Prostate gland (tissue), 2 donors: ENCODE data around the gene EMCN.

ENCODE experiments used
- CTCF ChIP-seq, 4 experiments: fragments of 200-600 bp in 2 of 4; fragments of 450-650 bp in 2 of 4; sonication (generic) in 2 of 4; IDR thresholded peaks; 1 replicate in 3 of 4; 2 replicates in 1 of 4; pipeline ENCODE4 v1.5.1; 2016 to 2019; ENCODE audit warnings: antibody characterized with exemption in 4 of 4, mild to moderate bottlenecking in 2 of 4, moderate library complexity in 2 of 4
- POLR2A ChIP-seq: fragments of 450-650 bp; IDR thresholded peaks from one replicate; pipeline ENCODE4 v1.6.1; 2016; ENCODE audit warnings: antibody characterized with exemption, mild to moderate bottlenecking
- POLR2AphosphoS5 ChIP-seq: sonication (generic); formaldehyde crosslinking; IDR thresholded peaks from one replicate; pipeline ENCODE4 v1.6.1; 2017; ENCODE audit warnings: antibody characterized with exemption

- TF ChIP-seq CTCF (IDR thresholded peaks at IDR 0.05) (no peak), POLR2A (no peak), POLR2AphosphoS5 (no peak)
These were observed 89.8 kb downstream of the EMCN start for GRCh38 chr4:100428051-100428450.
